Measurements from ENCODE around the gene NSUN2.

Gene NSUN2

DNA sequence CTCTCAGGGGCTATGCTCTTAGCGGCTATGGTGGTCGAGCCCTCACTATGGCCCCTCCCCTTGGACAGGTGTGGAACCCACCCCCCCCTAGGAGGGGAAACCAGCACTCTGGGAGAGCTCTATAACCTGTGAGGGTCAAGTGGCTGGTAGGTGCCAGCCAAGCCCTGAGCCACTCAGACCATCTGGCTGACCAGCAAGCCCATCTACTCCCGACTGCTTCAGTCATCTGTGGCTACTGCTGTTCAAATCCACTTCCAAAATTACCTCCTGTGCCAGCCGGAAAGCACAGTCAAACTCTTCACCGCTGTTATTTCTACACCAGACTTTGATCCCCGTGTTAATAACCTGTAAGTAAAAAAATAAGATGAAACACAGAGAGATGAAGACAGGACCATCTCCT is 28.5 kb downstream of the NSUN2 start:
- no peak for DNase-seq (ENCODE audit: low spot score)

DNA sequence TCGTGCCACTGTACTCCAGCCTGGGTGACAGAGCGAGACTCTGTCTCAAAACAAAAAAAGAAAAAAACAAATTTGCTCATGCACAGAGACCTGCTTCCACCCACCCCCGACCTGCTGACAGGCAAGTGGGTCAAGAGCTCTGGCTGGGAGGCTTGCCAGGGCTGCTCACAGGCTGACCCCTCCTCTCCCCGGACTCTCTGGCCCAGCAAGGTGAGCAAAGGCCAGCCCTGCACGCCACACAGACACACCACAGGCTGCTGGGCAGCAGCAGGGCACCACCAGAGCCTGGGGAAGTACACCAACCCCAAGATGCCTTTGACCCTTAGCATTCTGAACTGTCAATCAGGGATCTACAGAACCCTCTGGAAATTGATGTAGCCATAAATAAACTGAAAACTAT is 29.2 kb downstream of the NSUN2 start:
- no peak for DNase-seq (ENCODE audit: low spot score)

DNA sequence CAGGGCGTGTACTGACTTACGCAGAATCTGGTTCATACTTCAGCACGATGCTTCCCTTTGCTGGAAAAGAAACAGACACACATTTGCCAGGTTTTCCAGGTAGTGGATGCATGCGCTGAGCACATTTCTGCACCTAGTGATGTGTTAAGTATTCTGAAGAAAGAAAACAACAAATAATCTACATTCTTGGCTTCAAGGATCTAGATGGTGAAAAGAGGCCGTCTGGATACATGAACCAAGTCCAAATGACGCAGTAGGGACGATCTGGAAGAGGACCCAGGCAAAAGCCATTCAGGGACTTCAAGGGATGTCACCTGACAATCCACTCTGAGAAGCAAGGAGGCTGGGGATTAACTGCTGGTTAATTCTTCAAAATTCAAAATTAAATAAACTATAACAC is 30.4 kb downstream of the NSUN2 start:
- DNase-seq (ENCODE audit: low spot score): no peak

DNA sequence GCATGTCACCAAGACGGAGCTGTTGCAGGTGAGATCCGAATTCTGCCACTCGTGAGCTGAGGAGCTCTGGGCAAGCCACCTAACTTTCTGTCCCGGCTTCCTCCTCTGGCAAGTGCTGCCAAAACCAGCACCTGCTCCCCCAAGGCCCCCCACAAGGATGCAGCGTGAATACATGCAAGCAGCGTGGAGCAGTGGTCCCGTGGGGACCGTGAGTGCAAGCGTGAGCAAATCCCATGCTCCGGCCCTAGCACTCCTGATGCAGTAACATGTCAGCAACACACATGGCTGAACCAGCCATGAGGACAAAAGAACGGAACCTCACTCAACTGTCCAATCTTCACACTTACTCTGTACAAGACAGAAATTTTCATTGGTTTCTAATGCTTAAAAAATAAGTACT is 31.0 kb downstream of the NSUN2 start:
- no peak for DNase-seq (ENCODE audit: low spot score)

DNA sequence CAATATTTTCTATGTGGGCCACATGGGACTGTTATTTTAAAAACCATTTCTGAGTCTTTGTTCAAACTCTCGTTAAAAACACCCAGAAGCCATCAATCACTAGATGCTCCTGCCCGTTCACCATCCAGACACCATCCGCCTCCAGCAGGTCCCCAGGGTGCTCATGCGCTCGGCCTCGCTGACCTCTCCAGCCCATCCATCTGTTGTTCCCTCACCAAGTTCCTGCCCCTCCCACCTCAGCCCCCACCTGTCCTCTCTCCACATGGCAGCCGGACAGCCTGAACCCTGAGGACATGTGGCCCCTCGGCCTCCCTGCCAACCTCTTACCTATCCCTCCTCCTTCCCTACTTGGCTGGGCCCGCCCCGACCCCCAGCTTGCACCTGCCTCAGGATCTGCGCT is 31.6 kb downstream of the NSUN2 start:
- DNase-seq (ENCODE audit: low spot score): no peak

DNA sequence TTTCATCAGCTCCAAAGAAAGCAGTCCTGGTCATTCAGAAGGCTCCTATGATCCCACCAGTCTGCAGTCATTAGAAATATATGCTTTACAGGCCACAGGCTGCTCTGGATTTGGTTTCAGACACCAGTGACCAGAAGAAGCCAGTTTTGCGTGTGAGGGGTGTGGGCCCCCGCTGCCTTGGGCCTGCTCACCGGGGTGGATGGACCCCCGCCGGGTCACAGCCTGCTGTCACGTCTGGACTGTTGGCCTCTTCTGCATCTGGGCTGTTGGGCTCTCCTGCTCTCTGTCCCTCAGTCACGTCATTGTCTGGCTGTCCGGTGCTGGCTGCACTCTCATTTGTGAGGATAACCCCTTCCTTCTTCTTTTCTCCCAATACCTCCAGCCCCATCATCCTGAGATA is 33.1 kb downstream of the NSUN2 start:
- DNase-seq (ENCODE audit: low spot score): no peak

DNA sequence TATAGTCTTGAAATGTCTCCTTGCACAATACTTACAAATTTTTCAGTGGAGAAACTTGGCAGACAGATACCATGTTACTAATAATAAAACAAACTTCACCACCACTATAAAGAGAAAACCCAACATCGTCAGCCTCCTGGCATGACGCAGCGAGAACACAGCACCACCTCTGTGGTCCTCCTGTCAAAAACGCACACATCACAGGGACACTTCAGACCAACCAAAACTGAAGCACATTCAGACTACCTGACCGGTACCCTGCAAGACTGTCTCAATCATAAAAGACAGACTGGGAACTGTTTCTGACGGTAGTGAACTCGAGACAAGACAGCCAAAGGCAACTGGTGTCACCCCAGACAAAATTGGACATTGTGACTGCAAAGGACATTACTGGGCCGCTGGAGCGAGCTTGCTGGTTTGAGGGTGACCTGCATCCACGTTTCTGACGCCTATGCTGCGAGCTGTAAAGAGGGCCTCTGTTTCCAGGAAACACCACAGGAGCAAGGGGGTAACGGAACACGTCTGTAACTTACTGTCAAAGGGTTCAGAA is 34.4 kb downstream of the NSUN2 start:
- DNase-seq (ENCODE audit: low spot score): no peak

DNA sequence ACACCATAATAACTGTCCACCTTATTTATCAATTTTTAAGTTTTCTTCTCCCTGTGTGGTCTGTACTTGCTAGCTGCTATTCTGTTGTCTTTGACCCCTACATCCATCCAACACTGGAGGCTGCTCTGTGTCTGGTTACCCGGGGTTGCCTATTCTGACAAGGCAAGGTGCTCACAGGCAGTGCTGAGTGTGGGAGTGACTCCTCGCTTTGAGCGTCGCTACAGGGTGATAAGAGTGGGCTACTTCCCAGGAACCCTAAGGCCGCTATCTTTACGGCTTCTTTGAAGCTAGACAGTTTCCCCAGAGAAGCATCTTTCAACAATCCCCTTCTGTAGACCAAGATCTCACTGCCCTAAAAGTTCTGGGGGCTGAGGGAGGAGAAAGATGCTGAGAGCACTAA is 35.3 kb downstream of the NSUN2 start:
- no peak for DNase-seq (ENCODE audit: low spot score)

DNA sequence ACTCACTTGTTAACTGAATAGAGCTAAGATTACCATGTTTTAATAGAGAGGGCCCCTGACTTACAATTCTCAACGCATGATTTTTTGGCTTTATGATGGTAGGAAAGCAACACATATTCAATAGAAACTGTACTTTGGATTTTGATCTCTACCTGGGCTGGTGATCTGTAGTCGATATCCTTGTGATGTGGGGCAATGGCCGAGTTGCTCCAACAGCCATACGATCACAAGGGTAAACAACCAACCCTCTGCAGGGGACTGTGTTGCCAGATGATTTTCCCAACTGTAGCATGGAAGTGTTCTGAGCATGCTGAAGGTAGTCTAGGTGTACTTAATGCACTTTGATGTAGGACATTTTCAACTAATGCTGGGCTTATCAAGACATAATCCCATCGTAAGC is 36.5 kb downstream of the NSUN2 start:
- no peak for DNase-seq (ENCODE audit: low spot score)

DNA sequence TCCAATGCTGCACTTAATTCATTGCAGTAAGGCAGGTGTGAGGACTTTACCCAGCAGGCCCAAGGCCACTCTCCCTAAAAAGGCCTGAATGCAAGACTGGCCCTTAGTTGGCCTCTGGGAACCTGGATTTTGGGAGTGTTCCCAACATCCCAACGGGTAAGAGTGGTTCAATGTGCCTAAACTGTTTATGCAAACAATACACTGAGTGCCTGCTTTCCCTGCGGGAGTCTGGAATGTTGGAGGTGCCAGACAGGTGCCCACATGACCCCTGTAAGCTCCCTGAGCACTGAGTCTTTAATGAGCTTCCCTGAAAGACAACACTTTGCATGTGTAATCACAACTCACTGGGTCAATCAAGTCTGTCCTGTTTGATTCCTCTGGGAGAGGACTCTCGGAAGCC is 37.4 kb downstream of the NSUN2 start:
- no peak for DNase-seq (ENCODE audit: low spot score)

DNA sequence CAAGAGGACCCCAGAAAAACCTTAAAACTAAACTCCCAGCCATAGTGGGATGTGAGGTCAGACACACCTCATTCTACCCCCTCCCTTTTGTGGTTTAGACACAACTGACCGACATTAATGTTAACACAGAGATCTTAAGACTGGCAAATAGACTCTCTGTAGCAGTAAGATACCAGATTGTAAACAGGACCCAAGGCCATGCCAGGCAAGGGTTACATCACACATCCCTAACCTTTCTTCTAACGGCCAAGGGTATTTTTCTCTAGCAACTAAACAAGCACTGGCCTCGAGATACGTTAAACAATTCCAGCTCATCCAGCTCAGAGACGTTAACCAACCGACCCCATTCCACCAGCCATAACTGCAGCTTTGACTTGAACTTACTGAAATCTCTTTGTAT is 38.8 kb downstream of the NSUN2 start:
- DNase-seq (ENCODE audit: low spot score): no peak

DNA sequence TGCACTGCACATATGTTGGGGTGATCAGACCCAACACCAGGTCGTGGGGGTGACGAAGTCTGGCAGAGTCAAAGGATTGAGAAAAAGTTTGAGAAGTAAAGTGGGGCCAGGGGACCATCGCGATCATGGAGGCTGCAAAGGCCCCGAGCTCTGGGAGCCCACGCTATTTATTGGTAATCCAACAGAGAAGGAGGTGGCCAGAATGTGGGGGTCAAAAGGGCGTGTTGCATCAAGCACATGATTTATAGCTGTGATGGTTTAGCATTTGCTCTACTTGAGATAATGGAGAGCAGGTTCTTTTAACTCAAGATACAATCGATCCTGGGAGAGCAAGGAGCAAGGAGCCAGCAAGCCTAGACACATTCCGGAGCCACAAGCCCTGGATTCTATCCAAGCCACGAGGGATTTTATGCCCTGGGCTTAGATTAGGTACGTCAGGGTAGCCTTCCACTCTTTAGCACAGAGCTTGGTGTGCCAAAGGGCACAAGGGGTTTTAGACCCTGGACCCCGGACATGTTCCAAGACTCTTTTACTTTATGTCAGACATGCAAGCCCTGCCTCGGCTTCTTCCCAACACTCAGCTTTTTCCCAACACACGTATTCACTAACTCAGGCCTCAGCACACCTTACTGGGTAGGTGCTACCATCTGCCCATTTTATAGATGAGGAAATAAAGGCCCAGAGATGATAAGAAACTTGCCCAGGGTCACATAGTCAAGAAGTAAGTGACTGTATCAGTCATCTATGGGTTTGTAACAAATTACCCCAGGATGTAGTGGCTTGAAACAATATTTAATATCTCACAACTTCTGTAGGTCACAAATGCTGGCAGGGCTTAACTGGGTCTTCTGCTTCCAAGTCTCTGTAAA is 39.5 kb downstream of the NSUN2 start:
- no peak for DNase-seq (ENCODE audit: low spot score)

DNA sequence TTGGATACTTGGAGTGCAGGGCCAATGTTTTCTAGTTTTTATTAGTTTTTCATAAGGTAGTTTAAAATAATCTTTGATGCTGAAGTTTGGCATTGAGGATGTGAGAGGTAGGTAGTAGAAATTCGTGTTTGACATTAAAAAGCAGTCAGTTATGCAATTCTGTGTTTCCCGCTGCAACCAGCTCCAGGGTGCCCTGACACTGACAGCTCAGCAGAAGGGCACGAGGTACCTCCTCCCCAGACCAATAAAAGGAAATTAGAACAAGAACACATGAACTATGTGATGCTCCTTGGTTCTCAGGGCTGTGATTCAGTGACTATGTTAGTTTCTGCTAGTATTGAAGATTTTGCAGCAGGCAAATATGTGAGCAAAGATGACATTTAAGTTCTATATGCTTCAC is 40.2 kb downstream of the NSUN2 start:
- no peak for DNase-seq (ENCODE audit: low spot score)

DNA sequence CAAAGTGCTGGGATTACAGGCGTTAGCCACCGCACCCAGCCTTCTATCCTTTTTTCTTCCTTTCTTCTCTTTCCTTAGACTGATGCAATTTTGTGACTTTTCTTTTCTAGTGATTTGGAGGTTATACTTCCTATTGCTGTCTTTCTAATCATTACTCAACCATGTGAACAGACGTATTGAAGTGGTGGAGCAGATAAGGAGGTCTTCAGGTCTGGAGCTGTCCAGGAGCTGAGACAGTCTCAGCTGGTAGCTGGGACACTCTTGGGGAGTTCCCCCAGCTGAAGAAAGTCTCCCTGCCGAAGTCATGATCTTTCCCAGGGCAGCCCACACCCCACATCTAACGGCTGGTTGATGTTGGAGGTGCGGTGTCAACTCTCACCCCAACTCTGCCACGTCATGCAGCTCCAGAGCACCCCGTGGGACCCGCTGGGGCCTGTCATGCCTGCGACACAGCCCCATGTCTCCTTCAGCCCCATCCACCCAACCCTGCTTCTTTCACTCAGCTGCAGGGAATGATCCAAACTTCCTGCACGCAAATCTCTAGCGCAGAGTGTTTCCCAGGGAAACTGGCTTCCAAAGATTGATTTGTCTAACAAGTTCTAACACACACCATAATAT is 41.1 kb downstream of the NSUN2 start:
- no peak for DNase-seq (ENCODE audit: low spot score)

DNA sequence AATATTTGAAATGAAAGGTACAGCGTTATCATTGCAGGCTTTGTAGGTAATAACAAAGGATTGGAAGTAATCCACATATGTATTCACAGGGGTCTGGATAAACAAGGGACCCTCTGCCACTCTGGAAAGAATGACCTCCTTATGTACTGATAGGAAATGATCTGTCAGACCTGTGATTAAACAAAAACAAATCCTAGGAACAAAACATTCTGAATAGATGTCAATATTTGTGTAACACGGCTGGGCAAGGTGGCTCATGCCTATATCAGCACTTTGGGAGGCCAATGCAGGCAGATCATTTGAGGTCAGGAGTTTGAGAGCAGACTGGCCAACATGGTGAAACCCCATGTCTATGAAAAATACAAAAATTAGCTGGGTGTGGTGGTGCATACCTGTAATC is 42.3 kb downstream of the NSUN2 start:
- DNase-seq (ENCODE audit: low spot score): no peak

DNA sequence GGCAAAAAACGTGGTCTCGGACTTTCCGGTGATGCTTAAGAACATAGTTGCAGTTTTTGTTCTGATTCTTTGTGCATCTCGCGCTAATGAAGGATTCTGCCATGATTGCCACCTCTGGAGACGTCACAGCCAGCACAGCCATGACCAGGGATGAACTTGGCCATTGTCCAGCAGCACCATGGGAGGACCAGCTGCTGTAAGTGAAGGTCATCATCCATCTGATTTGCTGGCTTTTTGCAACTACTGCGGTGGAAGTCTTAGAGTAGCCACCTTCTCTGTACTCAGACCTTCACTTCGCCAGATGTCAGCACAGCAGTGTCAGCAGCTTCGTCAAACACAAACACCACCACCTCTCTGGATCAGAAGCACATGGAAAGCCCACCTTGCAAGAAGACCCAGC is 45.7 kb downstream of the NSUN2 start:
- DNase-seq (ENCODE audit: low spot score): no peak

DNA sequence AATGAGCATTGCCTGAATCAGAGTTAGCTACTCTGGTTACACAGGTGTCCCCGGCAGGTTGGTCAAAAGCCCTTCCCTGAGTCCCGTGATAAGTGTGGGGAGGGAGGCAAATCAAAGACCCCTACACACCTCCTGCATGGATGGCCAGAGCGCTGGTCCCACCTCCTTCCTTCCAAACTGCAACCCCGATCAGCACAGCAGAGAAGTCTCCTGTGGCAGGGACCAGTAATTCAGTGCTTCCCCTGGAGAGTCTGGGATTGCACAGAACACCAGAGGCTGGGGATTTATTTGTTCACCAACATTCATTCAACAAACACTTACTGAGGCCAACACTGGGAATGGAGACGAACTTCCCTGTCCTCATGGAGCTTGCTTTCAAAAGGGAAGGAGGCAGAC is 46.2 kb downstream of the NSUN2 start:
- no peak for DNase-seq (ENCODE audit: low spot score)

DNA sequence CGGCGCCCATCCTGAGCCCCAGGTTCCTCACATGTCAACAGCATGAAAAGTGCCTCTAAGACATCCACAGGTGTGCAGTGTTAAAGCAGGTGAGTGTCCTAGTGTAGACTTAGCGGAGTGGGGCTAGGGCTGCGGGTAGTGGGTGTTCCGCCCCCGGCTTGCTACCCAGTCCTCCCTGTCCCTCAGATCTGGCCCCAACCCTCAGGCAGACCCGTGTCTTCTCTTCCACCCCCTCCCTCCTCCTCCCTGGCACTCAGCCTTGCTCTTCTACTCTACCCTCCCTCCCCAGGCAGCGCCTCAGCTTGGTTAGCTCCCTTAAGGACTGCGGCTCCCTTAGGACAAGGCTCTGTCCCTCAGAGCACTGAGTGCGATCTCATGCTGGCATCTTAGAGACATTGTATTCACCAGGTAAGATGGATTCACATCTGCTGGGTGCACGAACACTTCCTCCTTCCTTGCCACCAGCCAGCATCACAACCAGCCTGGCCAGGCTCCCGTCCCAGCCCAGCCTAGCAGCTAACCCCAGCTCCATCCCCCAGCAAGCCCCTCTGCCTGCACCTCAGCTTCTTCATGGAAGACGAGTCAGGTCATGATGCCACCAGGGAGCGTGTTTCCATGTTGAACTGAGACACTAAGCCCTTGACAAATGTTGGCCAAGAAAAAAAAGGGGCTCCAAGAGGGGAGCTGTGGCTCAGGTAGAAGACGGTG is 46.8 kb downstream of the NSUN2 start:
- no peak for DNase-seq (ENCODE audit: low spot score)

DNA sequence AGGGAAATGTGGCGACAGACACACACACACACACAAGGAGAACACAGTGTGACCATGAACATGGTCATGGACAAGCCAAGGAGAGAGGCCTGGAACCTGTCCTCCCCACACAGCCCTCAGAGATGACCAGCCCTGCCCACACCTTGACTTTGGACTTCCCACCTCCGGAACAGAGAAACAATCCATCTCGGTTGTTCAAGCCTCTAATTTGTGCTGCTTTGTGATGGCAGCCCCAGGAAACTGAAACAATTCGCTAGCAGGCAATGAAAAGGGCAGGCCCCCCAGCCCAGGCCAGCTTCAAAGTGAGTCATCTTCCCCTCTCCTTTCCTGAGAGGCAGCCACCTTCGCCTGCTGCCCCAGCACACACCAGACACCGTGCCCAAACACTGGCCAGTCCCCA is 47.7 kb downstream of the NSUN2 start:
- DNase-seq (ENCODE audit: low spot score): no peak

DNA sequence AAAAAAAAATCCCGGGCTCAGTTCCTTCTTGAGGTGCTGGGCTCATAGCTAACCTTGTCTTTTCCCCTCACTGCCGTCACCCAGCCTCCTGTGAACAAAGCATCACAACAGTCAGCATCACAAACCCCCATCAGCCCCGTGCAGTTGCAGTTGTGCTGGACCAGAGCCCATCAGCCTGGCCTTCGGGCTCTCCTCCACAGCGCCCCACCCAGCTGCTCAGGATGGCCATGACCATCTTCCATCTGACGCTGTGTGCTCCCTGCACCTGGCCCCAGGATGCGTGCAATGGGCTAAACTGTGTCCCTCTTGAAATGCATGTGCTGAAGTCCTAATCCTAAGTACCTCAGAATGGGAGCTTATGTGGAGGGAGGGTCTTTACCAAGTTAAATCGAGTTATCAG is 48.1 kb downstream of the NSUN2 start:
- DNase-seq (ENCODE audit: low spot score): no peak

DNA sequence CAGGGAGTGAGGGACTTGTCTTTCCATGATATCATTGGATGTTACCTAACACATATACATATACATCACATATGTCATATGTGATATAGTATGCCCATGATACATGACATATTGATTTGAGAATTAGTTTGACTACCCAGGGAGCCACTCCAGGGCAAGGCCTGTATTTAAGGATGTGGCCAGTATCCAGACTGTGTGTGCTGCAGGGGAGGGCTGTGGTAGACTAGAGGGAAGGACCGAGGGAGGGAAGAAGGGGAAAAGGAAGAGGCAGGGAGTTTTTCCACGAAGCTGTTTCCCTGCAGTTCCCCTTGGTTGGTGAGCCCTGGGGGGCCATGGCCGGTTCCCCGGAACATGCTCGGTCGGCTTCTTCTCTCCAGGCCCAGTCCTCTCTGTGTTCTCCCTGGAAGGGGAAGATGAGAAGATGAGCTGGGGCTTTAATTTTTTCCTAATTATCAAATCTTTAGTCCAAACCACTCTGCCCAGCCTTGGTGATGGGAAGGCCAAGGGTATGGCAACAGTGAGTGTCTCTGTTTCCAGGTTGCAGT is 48.7 kb downstream of the NSUN2 start:
- no peak for DNase-seq (ENCODE audit: low spot score)

DNA sequence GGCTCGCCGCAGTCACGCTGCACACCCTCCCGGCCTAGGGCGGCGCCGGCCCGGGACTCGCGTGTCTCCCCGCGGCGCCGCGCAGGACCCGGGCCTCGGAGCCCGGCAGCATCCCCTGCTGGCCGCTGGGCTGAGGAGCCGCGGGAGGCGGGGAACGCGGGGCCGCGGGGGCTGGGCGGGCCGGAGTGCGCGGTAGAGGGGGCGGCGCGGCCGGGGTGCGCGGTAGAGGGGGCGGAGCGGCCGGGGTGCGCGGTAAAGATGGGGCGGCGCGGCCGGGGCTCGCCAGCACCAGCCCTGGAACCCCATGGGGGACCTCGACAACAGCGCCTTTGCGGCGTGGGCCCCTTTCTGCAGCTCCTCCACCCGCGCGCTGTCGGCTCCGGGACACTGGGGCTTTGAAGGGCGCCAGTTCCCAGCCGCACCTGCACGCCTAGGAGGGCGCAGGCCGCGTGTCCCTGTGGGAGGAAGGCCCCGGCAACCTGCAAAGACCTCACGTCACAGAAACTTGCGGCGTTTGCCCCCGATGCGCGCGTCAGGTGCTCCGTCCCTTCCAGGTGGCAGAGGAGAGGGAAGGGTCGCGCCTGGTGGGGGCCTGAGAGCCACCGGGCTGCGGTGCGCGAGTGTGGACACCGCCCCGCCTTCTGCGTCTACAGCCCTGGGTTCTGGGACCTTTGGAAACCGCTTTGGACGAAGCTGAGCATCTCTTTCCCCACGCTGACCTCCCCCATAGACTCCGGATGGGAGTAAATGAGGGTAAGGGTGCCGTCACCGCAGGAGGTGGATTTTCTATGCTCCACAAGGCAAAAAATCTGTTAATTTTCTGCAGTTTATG is 49.6 kb downstream of the NSUN2 start:
- DNase-seq (ENCODE audit: low spot score): no peak

Data from putamen (tissue), 1 donor.